GM19438 (cell line): ENCODE results near the gene NKG7.

Experiments
- ATAC-seq: cut with Tn5 transposase; IDR thresholded peaks from one replicate; pipeline ENCODE4 v1.9.1; 2021; ENCODE audit warnings: low read depth; ENCODE audit not compliant: unreplicated experiment

The NKG7 gene

DNA sequence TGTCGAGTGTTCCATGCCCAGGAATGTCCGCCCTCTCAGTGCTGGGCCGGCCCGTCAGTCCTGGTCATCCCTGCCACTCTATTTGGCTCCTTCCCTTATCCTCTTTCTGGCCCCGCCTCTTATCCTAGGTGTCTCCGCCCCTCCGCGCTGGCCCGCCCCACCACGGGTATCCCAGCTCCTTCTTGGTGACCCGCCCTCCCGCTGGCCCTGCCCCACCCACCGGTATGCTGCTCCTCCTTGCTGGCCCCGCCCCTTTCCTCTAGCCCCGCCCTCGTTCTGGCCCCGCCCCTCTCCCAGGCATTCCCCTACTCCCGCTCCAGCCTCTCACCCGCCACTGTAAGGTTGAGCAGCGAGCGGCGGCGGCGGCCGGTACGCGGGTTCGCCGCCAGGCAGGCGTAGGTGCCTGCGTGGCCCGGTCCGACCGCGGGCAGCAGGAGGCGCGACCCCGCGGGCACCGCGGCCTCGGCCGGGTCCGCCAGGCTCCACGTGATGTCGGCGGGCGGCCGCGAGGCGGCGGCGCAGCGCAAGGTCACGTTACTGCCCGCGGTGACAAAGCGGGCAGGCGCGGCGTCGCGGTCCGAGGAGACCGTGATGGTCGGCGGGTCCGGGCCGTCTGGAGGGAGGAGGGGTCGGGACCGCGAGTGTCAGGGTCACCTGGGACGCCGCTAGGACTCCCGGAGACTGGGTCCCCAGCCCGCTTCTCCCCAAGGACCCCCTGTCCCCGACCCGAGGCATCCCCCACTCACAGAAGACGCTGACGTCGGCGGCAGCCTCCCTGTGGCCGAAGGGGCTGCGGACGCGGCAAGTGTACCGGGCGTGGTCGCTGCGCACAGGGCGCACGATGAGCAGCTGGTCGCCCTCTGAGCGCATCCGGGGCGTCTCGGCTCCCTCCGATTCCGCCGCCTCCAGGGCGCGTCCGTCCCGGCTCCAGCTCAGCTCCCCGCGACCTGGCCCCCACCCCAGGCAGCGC lies 32.5 kb downstream of the NKG7 start:
- peak; percentile 59 for ATAC-seq

GRCh38 chr19:51339313-51339686 lies 33.2 kb downstream of the NKG7 start:
- peak; percentile 6 for ATAC-seq

GRCh38 chr19:51338563-51339312 lies 33.7 kb downstream of the NKG7 start:
- ATAC-seq = peak; percentile 42

GRCh38 chr19:51337861-51338562 lies 34.4 kb downstream of the NKG7 start:
- ATAC-seq = no peak

DNA sequence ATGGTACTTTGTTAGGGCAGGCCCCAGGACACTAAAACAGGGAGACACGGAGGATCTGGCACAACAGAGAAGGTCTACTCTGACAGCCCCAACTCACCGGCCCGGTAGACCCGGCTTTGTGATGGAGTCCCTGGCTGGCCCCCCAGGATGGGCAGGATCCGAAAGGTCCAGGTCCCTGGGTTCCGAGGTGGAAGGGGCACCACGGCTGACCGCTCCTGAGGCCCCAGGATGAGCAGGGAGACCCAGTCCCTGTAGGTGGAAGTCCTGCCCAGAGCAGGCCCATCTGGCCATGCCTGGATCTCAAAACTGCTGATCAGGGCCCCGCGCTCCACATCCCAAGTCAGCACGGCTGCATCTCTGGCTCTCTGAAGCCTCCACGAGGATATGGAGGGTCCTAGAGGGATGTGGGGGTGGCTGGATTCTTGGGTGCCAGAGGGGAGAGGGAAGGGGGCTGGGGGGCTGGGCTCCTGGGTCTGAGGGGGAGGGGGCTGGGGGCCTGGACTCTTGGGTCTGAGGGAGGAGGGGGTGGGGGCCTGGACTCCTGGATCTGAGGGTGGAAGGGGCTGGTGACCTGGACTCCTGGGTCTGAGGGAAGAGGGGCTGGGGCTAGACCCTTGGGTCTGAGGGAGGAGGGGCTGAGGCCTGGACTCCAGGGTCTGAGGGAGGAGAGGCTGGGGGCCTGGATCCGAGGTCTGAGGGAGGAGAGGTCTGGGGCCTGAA lies 35.2 kb downstream of the NKG7 start:
- no peak for ATAC-seq

DNA sequence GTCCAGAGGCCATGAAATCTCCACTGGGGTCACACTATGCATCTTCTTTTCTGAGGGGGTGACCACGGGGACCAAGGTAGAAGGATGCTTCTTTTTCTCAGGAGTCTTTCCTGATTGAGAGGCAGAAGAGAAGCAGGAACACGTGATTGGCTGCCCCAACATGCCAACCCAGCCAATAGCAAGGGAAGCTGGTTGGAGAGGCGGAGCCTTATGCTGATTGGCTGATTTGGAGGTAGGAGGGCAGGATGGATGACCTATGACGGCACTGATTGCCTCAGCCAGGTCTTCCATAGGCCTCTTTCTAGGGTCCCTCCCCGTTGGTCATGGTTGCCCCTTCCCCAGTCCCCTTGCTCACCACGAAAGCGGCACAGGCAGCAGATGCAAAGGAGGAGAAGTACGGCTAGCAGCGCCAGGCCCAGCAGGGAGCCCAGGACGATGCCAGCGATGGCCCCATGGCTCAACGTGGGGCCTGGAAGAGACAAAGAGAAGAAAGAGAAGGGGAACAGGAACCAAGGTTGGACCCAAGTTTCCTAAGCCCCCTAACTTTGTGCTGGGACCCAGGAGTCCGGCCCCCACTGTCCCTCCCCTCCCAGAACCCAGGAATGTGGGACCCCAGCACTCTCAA lies 38.5 kb downstream of the NKG7 start:
- no peak for ATAC-seq

GRCh38 chr19:51331716-51332115 lies 40.7 kb downstream of the NKG7 start:
- ATAC-seq = no peak

DNA sequence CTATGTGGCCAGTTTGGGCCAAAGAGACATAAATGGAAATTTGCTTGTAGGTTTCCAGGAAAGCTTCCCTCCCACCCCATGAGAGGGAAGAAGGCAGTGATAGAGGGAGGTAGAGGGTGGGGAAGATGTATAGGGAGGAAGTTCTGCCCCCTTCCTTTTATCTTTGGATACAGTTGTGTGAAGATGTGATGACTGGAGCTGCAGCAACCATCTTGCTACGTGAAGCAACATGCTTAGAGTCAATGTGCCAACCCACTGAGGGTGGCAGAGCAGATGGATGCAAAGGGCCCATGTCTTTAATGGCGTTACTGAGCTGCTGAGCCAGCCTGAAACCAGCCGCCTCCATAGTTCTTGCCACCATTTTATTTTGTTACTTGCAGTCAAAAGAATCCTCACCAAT lies 41.3 kb downstream of the NKG7 start:
- no peak for ATAC-seq

DNA sequence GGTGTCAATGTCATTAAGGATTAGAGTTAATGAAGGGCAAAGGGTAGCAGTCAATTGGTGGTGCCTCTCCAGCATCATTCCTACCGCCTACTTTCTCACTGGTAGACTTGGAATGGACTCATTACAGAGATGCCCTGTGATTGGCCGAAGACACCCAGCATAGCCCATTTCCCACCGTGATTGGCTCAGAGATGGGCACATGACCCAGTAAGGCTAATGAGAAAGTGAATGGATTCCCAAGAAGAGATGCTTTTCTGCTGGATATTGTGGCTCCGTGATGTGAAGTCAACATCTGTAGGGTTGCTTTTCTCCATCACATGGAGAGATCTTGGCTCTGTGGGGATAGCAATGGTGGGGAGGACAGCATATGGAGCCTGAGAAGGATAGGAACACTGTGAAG lies 42.1 kb downstream of the NKG7 start:
- ATAC-seq = no peak

DNA sequence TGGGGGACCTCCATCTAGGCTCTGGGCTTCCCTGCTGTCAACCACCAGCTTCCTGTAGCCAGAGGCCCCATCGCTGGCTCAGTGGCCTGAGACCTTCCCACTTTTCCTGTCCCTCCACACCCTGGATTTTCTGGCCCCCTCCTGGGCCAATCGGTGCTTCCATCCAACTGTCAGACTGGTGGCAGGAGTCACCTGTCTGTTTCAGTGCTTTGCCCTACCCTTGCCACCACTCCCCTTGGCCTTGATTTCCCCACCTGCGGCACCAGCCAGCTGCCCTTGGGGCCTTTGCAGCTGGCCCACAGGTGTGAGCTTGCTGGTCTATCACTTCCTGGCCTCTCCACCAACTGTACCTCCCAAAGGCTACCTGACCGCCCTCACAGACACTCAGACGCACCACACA lies 43.0 kb downstream of the NKG7 start:
- no peak for ATAC-seq

GRCh38 chr19:51327066-51328001 lies 45.1 kb downstream of the NKG7 start:
- ATAC-seq = no peak

GRCh38 chr19:51326216-51327065 lies 46.0 kb downstream of the NKG7 start:
- ATAC-seq = no peak

- no peak for ATAC-seq
Observed at GRCh38 chr19:51325161-51325976, 47.1 kb downstream of the NKG7 start.

DNA sequence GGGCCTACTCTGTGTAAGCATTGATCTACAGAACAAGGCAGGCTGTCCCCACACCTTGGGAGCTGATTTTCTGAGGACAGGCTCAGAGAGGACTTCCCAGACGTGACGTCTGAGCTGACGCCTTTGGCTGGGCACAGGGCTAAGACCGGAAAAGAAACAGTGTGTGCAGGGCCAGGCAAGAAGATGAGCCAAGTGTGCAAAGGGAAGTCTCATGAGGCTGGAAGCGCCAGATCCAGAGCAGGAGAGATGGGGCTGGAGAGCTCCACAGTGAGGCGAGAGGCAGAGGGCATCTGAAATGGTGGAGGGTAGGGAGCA lies 48.3 kb downstream of the NKG7 start:
- no peak for ATAC-seq

DNA sequence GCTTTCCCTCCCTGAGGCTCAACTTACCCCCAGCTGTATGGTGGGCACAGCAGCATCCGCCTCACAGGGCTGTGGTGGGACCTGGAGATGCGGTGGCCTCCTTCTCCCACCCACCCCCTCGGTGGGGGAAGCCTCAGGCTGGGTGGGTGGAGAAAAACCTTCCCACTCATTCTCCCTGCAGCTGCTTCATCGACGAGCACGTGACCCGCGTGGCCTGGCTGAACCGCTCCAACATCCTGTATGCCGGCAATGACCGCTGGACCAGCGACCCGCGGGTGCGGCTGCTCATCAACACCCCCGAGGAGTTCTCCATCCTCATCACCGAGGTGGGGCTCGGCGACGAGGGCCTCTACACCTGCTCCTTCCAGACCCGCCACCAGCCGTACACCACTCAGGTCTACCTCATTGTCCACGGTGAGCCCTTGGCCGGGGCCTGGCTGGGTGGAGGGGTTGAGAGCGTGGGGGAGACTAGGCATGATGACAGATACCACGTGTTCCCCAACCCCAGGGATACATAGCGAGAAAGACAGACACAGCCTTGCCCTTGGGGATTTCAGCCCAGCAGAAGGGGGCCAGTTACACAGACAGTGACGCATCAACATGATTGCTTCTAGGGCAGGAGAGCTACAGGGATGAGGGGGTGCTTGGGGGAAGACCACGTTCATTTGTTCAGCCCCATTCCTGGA lies 48.8 kb downstream of the NKG7 start:
- no peak for ATAC-seq

GRCh38 chr19:51321799-51322198 lies 50.7 kb downstream of the NKG7 start:
- ATAC-seq = no peak
